HG03460 (cell line): Measurements from ENCODE around the gene AUTS2.

Source experiments
- ATAC-seq: cut with Tn5 transposase; IDR thresholded peaks from one replicate; pipeline ENCODE4 v1.9.1; 2021; ENCODE audit not compliant: unreplicated experiment

The AUTS2 gene

GRCh38 chr7:70016044-70016770, 417.9 kb downstream of the AUTS2 start:
- ATAC-seq, result no peak

GRCh38 chr7:70017357-70017756, 419.1 kb downstream of the AUTS2 start:
- no peak for ATAC-seq

- ATAC-seq, result no peak
Measured at GRCh38 chr7:70018700-70019099, 420.4 kb downstream of the AUTS2 start.

- ATAC-seq, result no peak
Measured at GRCh38 chr7:70027867-70028266, 429.6 kb downstream of the AUTS2 start.

GRCh38 chr7:70028620-70029019, 430.3 kb downstream of the AUTS2 start:
- no peak for ATAC-seq

GRCh38 chr7:70029993-70030392, 431.7 kb downstream of the AUTS2 start:
- ATAC-seq, result no peak

GRCh38 chr7:70030745-70031144, 432.5 kb downstream of the AUTS2 start:
- ATAC-seq, result no peak

GRCh38 chr7:70031245-70031644, 433.0 kb downstream of the AUTS2 start:
- ATAC-seq, result no peak

GRCh38 chr7:70032649-70033048, 434.4 kb downstream of the AUTS2 start:
- ATAC-seq, result no peak

GRCh38 chr7:70033226-70033625, 435.0 kb downstream of the AUTS2 start:
- no peak for ATAC-seq

- no peak for ATAC-seq
Measured at GRCh38 chr7:70034999-70035398, 436.7 kb downstream of the AUTS2 start.

- no peak for ATAC-seq
Measured at GRCh38 chr7:70035519-70035918, 437.2 kb downstream of the AUTS2 start.

GRCh38 chr7:70035955-70036354, 437.7 kb downstream of the AUTS2 start:
- no peak for ATAC-seq

GRCh38 chr7:70036695-70037094, 438.4 kb downstream of the AUTS2 start:
- ATAC-seq, result no peak

- ATAC-seq, result no peak
Measured at GRCh38 chr7:70037171-70037933, 439.1 kb downstream of the AUTS2 start.

- ATAC-seq, result no peak
Measured at GRCh38 chr7:70040051-70040450, 441.8 kb downstream of the AUTS2 start.

GRCh38 chr7:70040970-70041766, 442.9 kb downstream of the AUTS2 start:
- ATAC-seq, result no peak

GRCh38 chr7:70042533-70042932, 444.3 kb downstream of the AUTS2 start:
- ATAC-seq, result no peak

GRCh38 chr7:70043015-70043538, 444.8 kb downstream of the AUTS2 start:
- no peak for ATAC-seq

- ATAC-seq, result no peak
Measured at GRCh38 chr7:70044064-70044463, 445.8 kb downstream of the AUTS2 start.

GRCh38 chr7:70044525-70044924, 446.2 kb downstream of the AUTS2 start:
- no peak for ATAC-seq
